GM23248 (cell line): ENCODE data around the gene SCCPDH. TPM values are rescaled to one million over a fixed set of nuclear protein-coding genes. Genes with fewer than 3 reads are reported as not detected.
"Not testable (repeated sequence)": the region's sequence is repeated elsewhere in the genome, so short reads cannot be mapped to it uniquely, and the experiment has no call there.

Experiments
- DNase-seq: peaks from one replicate; pipeline ENCODE4 v3.0.0-alpha.2; 2015
- H2AFZ ChIP-seq: fragments of 200-600 bp; sonication (generic); 2 replicates; pipeline ENCODE4 v1.6.1; 2016; ENCODE audit warnings: antibody characterized with exemption
- H3F3A ChIP-seq: fragments of 200-600 bp; sonication (generic); 2 replicates; pipeline ENCODE4 v1.6.1; 2016; ENCODE audit warnings: mild to moderate bottlenecking, antibody characterized with exemption, mixed run types; ENCODE audit not compliant: insufficient read depth
- H3K27ac ChIP-seq: fragments of 200-600 bp; sonication (generic); 2 replicates; pipeline ENCODE4 v1.5.1; 2016; ENCODE audit warnings: mild to moderate bottlenecking
- H3K27me3 ChIP-seq: fragments of 200-600 bp; sonication (generic); replicated peaks from 2 replicates; pipeline ENCODE4 v1.6.1; 2016; ENCODE audit warnings: mild to moderate bottlenecking; ENCODE audit not compliant: insufficient read depth
- H3K36me3 ChIP-seq: fragments of 200-600 bp; sonication (generic); 2 replicates; pipeline ENCODE4 v1.6.1; 2016; ENCODE audit warnings: low read depth, mild to moderate bottlenecking
- H3K4me1 ChIP-seq: fragments of 200-600 bp; sonication (generic); 2 replicates; pipeline ENCODE4 v1.6.1; 2016; ENCODE audit warnings: mild to moderate bottlenecking; ENCODE audit not compliant: insufficient read depth
- H3K4me2 ChIP-seq: fragments of 200-600 bp; sonication (generic); one replicate; pipeline ENCODE4 v1.6.1; 2016; ENCODE audit warnings: mild to moderate bottlenecking; ENCODE audit not compliant: unreplicated experiment
- H3K4me3 ChIP-seq: fragments of 200-600 bp; sonication (generic); 2 replicates; pipeline ENCODE4 v1.5.1; 2016; ENCODE audit warnings: mild to moderate bottlenecking
- H3K79me2 ChIP-seq: fragments of 200-600 bp; sonication (generic); 2 replicates; pipeline ENCODE4 v1.6.1; 2016; ENCODE audit warnings: mild to moderate bottlenecking; ENCODE audit not compliant: insufficient read depth
- H3K9ac ChIP-seq: fragments of 200-600 bp; sonication (generic); 2 replicates; pipeline ENCODE4 v1.6.1; 2016; ENCODE audit warnings: mild to moderate bottlenecking
- H3K9me2 ChIP-seq: fragments of 200-600 bp; sonication (generic); 2 replicates; pipeline ENCODE4 v1.6.1; 2016; ENCODE audit warnings: mixed run types, mild to moderate bottlenecking, moderate library complexity; ENCODE audit not compliant: insufficient read depth
- H3K9me3 ChIP-seq: fragments of 200-600 bp; sonication (generic); one replicate; pipeline ENCODE4 v1.6.1; 2017; ENCODE audit warnings: low read depth
- H4K20me1 ChIP-seq: fragments of 200-600 bp; sonication (generic); 2 replicates; pipeline ENCODE4 v1.6.0; 2016; ENCODE audit not compliant: insufficient read depth
- EZH2 ChIP-seq: fragments of 200-600 bp; sonication (generic); IDR thresholded peaks from 2 replicates; pipeline ENCODE4 v1.6.1; 2018; ENCODE audit warnings: antibody characterized with exemption, mild to moderate bottlenecking; ENCODE audit not compliant: insufficient read depth, poor library complexity, severe bottlenecking
- EZH2phosphoT487 ChIP-seq: fragments of 200-600 bp; sonication (generic); IDR thresholded peaks from 2 replicates; pipeline ENCODE4 v1.6.1; 2018; ENCODE audit warnings: antibody characterized with exemption, moderate library complexity, mild to moderate bottlenecking, low read depth; ENCODE audit not compliant: insufficient read depth
- WGBS, 2 experiments: methylation state at CpG; one replicate each; pipeline ENCODE4 v1.1.6; 2015 to 2017; ENCODE audit warnings: low lambda C conversion rate in 2 of 2, low coverage in 1 of 2; ENCODE audit errors: missing lambda C conversion rate in 2 of 2; 5-methylcytosine and 5-hydroxymethylcytosine counted together
- in situ Hi-C: fragments of 300-500 bp; cut with MboI; formaldehyde crosslinking; loops from 2 replicates; pipeline ENCODE4 v1.15.0; 2020
- polyA plus RNA-seq: library from polyadenylated mRNA; unstranded; fragments of >200 nt; fragmentation: Nextera tagmentation; extraction: Ambion mirVana; gene quantifications from 2 replicates; pipeline ENCODE4 v1.2.1, GENCODE V29; 2016
- total RNA-seq: library from RNA; depleted of rRNA; stranded (reverse); fragments of >200 nt; shearing (Covaris generic); gene quantifications from 2 replicates; pipeline ENCODE4 v1.2.3, GENCODE V29; 2014

SCCPDH gene
- total and polyA plus RNA-seq, 2 experiments from 2014 or later = 36.3 to 37.5 TPM

DNA sequence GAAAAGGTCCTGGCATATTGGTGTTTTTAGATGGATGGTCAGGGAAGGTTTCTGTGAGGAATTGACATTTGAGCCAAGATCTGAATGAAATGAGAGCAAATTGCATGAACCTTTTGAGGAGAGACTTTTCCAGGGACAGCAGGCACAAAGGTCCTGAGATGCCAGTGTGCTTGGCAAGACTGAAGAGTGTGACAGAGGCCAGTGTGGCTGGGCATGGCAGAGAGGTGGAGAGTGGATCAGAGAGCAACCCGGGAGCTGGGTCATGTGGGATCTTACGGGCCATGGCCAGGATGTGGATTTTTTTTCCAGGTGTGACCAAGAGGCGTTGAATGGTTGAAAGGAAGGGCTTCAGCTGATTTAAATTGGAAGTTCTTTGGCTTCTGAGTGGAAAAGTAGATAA is 3.4 kb downstream of the SCCPDH start:
- no peaks in the 10 kb centered on the region for H3K27me3 ChIP-seq
- DNase-seq = no peak
- H3K4me1 ChIP-seq = peaks cover 12% of the 10 kb centered on the region
- H2AFZ ChIP-seq = no peak overlapping the region
- H4K20me1 ChIP-seq = no peaks in the 10 kb centered on the region
- H3K4me3 ChIP-seq = no peak overlapping the region
- H3K9ac ChIP-seq = no peak overlapping the region
- H3K4me2 ChIP-seq = no peak overlapping the region
- TF ChIP-seq EZH2 = no peak
- TF ChIP-seq EZH2phosphoT487 = no peak
- in situ Hi-C loops = no loop called here
- peaks cover 8% of the 10 kb centered on the region; the same call in 1 of the 2 replicates for H3K79me2 ChIP-seq
- peaks cover 34% of the 10 kb centered on the region for H3K36me3 ChIP-seq
- no peaks in the 10 kb centered on the region for H3K9me3 ChIP-seq
- no peak overlapping the region for H3K27ac ChIP-seq
- no peaks in the 10 kb centered on the region for H3K9me2 ChIP-seq
- 0 out of 2 replicates have a peak, but pooled peaks cover 6% of the 10 kb centered on the region for H3F3A ChIP-seq
- 99 to 100% methylated on average over 3 of the region's 3 CpGs for WGBS, 2 experiments

- 95% methylated on average over 4 of the region's 4 CpGs for WGBS, 2 experiments
- in situ Hi-C loops = no loop called here
- H3K4me3 ChIP-seq = no peak overlapping the region
- H3K36me3 ChIP-seq = peaks cover 34% of the 10 kb centered on the region
- TF ChIP-seq EZH2phosphoT487 (no peak), EZH2 (no peak)
- H3K9ac ChIP-seq = no peak overlapping the region
- peaks cover 12% of the 10 kb centered on the region for H3K4me1 ChIP-seq
- H3K27ac ChIP-seq = no peak overlapping the region
- H2AFZ ChIP-seq = no peak overlapping the region
- no peaks in the 10 kb centered on the region for H3K9me3 ChIP-seq
- H3K79me2 ChIP-seq = peaks cover 8% of the 10 kb centered on the region; the same call in 1 of the 2 replicates
- 0 out of 2 replicates have a peak, but pooled peaks cover 6% of the 10 kb centered on the region for H3F3A ChIP-seq
- no peaks in the 10 kb centered on the region for H4K20me1 ChIP-seq
- H3K9me2 ChIP-seq = no peaks in the 10 kb centered on the region
- no peak overlapping the region for H3K4me2 ChIP-seq
- DNase-seq = no peak
- no peaks in the 10 kb centered on the region for H3K27me3 ChIP-seq
Measured at GRCh38 chr1:246728311-246728710, 4.1 kb downstream of the SCCPDH start.

DNA sequence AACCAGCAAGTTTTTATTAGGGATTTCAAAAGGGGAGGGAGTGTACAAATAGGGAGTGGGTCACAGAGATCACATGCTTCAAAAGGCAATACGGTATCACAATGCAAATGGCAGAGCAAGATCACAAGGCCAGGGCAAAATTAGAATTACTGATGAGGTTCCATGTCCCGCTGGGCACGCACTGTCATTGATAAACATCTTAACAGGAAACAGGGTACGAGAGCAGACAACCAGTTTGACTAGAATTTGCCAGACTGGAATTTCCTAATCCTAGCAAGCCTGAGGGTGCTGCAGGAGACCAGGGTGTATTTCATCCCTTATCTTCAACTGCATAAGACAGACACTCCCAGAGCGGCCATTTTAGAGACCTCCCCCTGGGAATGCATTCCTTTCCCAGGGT is 4.8 kb downstream of the SCCPDH start:
- not testable (repeated sequence) for H3F3A ChIP-seq

DNA sequence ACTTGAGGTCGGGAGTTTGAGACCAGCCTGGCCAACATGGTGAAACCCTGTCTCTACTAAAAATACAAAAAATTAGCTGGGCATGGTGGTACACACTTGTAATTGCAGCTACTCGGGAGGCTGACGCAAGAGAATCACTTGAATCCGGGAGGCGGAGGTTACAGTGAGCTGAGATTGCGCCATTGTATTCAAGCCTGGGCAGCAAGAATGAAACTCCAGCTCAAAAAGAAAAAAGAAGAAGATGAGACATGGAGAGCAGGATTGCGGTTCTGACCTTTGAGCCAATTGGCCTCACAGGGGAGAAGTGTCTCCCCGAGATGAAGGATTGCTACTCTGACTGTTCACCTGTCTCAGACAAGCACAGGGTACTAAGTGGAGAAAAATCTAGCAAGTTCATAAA is 6.6 kb downstream of the SCCPDH start:
- Histone ChIP-seq H3F3A (no peaks in the 10 kb centered on the region), H3K4me1 (0 out of 2 replicates have a peak, but pooled peaks cover 1% of the 10 kb centered on the region), H4K20me1 (no peaks in the 10 kb centered on the region), H3K9me2 (no peaks in the 10 kb centered on the region), H3K9ac (no peak overlapping the region), H3K27ac (no peak overlapping the region), H3K36me3 (peaks cover 35% of the 10 kb centered on the region), H3K4me2 (no peak overlapping the region), H3K4me3 (no peak overlapping the region), H2AFZ (no peak overlapping the region), H3K9me3 (no peaks in the 10 kb centered on the region), H3K79me2 (no peaks in the 10 kb centered on the region; the same call in 1 of the 2 replicates), H3K27me3 (no peaks in the 10 kb centered on the region)
- no peak for DNase-seq
- in situ Hi-C loops = no loop called here
- WGBS, 2 experiments = 96 to 99% methylated on average over 8 of the region's 8 CpGs
- TF ChIP-seq EZH2phosphoT487 (no peak), EZH2 (no peak)

More for the DNA sequence above, 4.8 kb downstream of the SCCPDH start:
- H3K27me3 ChIP-seq, in situ Hi-C loops, H3K79me2 ChIP-seq, H2AFZ ChIP-seq, H3K4me3 ChIP-seq, H3K9me2 ChIP-seq, H3K9me3 ChIP-seq, H3K9ac ChIP-seq, H3K4me2 ChIP-seq, DNase-seq, H3K27ac ChIP-seq, H4K20me1 ChIP-seq: not testable (repeated sequence)
- 96 to 99% methylated on average over 5 of the region's 5 CpGs for WGBS, 2 experiments
- H3K4me1 ChIP-seq = peaks cover 12% of the 10 kb centered on the region
- peaks cover 34% of the 10 kb centered on the region for H3K36me3 ChIP-seq

DNA sequence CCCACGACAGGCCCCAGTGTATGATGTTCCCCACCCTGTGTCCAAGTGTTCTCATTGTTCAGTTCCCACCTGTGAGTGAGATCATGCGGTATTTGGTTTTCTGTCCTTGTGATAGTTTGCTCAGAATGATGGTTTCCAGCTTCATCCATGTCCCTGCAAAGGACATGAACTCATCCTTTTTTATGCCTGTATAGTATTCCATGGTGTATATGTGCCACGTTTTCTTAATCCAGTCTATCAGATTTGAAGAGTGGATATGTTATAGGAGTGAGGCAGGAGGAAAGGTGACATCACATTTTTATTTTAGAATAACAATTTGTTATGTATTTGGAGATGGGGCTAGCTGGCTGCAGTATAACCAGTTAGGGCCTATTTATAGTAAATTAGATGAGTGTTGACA is 7.7 kb downstream of the SCCPDH start:
- H3K27me3 ChIP-seq, H3K27ac ChIP-seq, DNase-seq, H3K4me2 ChIP-seq, H4K20me1 ChIP-seq, H3F3A ChIP-seq, H3K9me3 ChIP-seq, H2AFZ ChIP-seq, in situ Hi-C loops, H3K9ac ChIP-seq, H3K4me1 ChIP-seq, H3K79me2 ChIP-seq, H3K9me2 ChIP-seq, H3K4me3 ChIP-seq: not testable (repeated sequence)
- H3K36me3 ChIP-seq = peaks cover 44% of the 10 kb centered on the region
- 70 to 74% methylated on average over 3 of the region's 3 CpGs for WGBS, 2 experiments
